Measurements from ENCODE around the gene PODN. TPM values are rescaled to one million over a fixed set of nuclear protein-coding genes. Genes with fewer than 3 reads are reported as not detected.

The PODN gene
- total RNA-seq, 1 experiment from 2014 or later: not detected

DNA sequence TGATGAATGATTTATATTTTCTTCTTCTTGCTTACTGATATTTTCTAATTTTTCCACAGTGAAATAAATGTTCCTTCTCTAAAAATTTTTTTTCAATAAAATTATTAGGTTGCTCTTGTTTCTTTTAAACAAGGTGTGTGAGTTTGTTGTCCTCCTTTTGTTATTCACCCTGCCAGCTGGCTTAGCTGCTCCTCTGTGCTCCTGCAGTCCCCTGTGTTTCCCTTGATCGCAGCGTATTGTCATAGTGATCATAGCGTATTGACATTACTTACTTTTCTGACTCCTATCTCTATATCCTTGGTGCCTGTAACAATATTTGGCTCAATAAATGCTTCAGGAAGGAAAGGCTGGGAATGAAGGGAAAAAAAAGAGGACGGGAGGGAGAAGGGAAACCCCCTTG is 24.9 kb upstream of the PODN start:
- Histone ChIP-seq H3K27ac (ENCODE audit: low read depth, low read length, poor library complexity, severe bottlenecking) (no peak overlapping the region), H3K27me3 (replicated peaks; ENCODE audit: insufficient read depth, low read depth, low read length, poor library complexity) (no peaks in the 10 kb centered on the region), H3K4me1 (ENCODE audit: insufficient read depth, low read length, poor library complexity, severe bottlenecking) (no peaks in the 10 kb centered on the region), H3K36me3 (ENCODE audit: insufficient read depth, low read length, poor library complexity, severe bottlenecking) (no peaks in the 10 kb centered on the region), H3K9me3 (ENCODE audit: low read depth, low read length, poor library complexity, severe bottlenecking) (no peaks in the 10 kb centered on the region), H3K4me3 (ENCODE audit: low read depth, low read length, poor library complexity, severe bottlenecking) (no peak overlapping the region)
- no peak for DNase-seq (ENCODE audit: low spot score)
- no peak for TF ChIP-seq EZH2 (IDR thresholded peaks at IDR 0.05; ENCODE audit: borderline replicate concordance, low read depth, low read length, poor library complexity, severe bottlenecking)
- TF ChIP-seq, protein P1, sequence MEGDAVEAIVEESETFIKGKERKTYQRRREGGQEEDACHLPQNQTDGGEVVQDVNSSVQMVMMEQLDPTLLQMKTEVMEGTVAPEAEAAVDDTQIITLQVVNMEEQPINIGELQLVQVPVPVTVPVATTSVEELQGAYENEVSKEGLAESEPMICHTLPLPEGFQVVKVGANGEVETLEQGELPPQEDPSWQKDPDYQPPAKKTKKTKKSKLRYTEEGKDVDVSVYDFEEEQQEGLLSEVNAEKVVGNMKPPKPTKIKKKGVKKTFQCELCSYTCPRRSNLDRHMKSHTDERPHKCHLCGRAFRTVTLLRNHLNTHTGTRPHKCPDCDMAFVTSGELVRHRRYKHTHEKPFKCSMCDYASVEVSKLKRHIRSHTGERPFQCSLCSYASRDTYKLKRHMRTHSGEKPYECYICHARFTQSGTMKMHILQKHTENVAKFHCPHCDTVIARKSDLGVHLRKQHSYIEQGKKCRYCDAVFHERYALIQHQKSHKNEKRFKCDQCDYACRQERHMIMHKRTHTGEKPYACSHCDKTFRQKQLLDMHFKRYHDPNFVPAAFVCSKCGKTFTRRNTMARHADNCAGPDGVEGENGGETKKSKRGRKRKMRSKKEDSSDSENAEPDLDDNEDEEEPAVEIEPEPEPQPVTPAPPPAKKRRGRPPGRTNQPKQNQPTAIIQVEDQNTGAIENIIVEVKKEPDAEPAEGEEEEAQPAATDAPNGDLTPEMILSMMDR (conservative IDR thresholded peaks at IDR 0.05; ENCODE audit: low read depth, low read length): no peak
- no TSS peak for BruUV-seq (replicated peaks)
- ChIA-PET POLR2A (ENCODE audit: low non-redundant PET) (no interaction called here), CTCF (interaction anchor here (0.7 kb wide), 1 partner anchor 286 kb away, joined by 3 read pairs; no protein-coding TSS in a partner anchor)
- intact Hi-C loops (cut with micrococcal nuclease; ENCODE audit: unreplicated experiment): no loop called here

DNA sequence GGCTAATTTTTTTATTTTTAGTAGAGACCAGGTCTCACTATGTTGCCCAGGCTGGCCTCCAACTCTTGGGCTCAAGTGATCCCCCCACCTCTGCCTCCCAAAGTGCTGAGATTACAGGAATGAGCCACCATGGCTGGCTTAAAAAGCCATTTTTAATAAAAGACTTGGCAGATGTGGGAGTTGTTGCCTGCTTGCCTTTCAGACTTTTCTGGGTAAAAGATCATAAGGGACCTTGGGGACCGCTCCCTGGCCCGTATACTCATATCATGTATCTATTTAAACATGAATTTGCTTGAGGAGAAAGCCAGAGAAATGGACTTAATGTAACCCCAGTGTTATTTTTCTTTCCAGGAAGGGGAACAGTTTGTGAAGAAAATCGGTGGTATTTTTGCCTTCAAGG is 23.4 kb upstream of the PODN start:
- intact Hi-C loops (cut with micrococcal nuclease; ENCODE audit: unreplicated experiment): no loop called here
- Histone ChIP-seq H3K9me3 (ENCODE audit: low read depth, low read length, poor library complexity, severe bottlenecking) (no peaks in the 10 kb centered on the region), H3K27me3 (replicated peaks; ENCODE audit: insufficient read depth, low read depth, low read length, poor library complexity) (no peaks in the 10 kb centered on the region), H3K4me1 (ENCODE audit: insufficient read depth, low read length, poor library complexity, severe bottlenecking) (no peaks in the 10 kb centered on the region), H3K4me3 (ENCODE audit: low read depth, low read length, poor library complexity, severe bottlenecking) (no peak overlapping the region), H3K36me3 (ENCODE audit: insufficient read depth, low read length, poor library complexity, severe bottlenecking) (no peaks in the 10 kb centered on the region), H3K27ac (ENCODE audit: low read depth, low read length, poor library complexity, severe bottlenecking) (no peak overlapping the region)
- ChIA-PET POLR2A (ENCODE audit: low non-redundant PET) (no interaction called here), CTCF (no interaction called here)
- TF ChIP-seq EZH2 (IDR thresholded peaks at IDR 0.05; ENCODE audit: borderline replicate concordance, low read depth, low read length, poor library complexity, severe bottlenecking): no peak
- TF ChIP-seq, protein P1 (conservative IDR thresholded peaks at IDR 0.05; ENCODE audit: low read depth, low read length): no peak
- DNase-seq (ENCODE audit: low spot score): no peak
- BruUV-seq (replicated peaks): no TSS peak

DNA sequence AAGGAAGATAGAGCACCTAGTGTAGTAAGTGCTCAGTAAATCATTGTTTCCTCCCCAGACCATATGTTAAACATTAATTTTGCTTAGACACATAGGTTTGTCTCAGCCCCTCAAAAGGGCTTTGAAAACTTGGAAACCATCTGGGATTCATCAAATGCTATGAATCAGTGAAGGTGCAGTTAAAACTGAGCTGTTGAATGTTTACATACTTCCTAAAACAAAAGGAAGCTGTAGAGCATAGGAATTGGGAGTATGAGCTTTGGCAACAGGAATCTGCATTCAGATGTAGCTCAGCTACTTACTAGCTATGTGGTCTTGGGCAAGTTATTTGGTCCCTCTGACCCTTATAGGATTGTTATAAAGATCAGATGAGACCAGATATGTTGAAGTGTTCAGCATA is 18.7 kb upstream of the PODN start:
- DNase-seq (ENCODE audit: low spot score): no peak
- Histone ChIP-seq H3K4me1 (ENCODE audit: insufficient read depth, low read length, poor library complexity, severe bottlenecking) (peaks cover 20% of the 10 kb centered on the region), H3K9me3 (ENCODE audit: low read depth, low read length, poor library complexity, severe bottlenecking) (no peaks in the 10 kb centered on the region), H3K36me3 (ENCODE audit: insufficient read depth, low read length, poor library complexity, severe bottlenecking) (no peaks in the 10 kb centered on the region), H3K27me3 (replicated peaks; ENCODE audit: insufficient read depth, low read depth, low read length, poor library complexity) (no peaks in the 10 kb centered on the region), H3K27ac (ENCODE audit: low read depth, low read length, poor library complexity, severe bottlenecking) (no peak overlapping the region), H3K4me3 (ENCODE audit: low read depth, low read length, poor library complexity, severe bottlenecking) (no peak overlapping the region)
- no TSS peak for BruUV-seq (replicated peaks)
- TF ChIP-seq, protein P1 (conservative IDR thresholded peaks at IDR 0.05; ENCODE audit: low read depth, low read length): no peak
- no peak for TF ChIP-seq EZH2 (IDR thresholded peaks at IDR 0.05; ENCODE audit: borderline replicate concordance, low read depth, low read length, poor library complexity, severe bottlenecking)
- intact Hi-C loops (cut with micrococcal nuclease; ENCODE audit: unreplicated experiment): no loop called here
- ChIA-PET CTCF (no interaction called here), POLR2A (ENCODE audit: low non-redundant PET) (no interaction called here)

Measured in A673 (cell line).